ENCODE results near the gene RALGAPB.

The RALGAPB gene

GRCh38 chr20:38514947-38515346 lies 42.3 kb downstream of the RALGAPB start:
- TF ChIP-seq CTCF (IDR thresholded peaks at IDR 0.05; ENCODE audit: low read depth, low read length) = no peak
- no peak overlapping the region for H3K4me3 ChIP-seq (ENCODE audit: low read depth, low read length)

GRCh38 chr20:38515631-38516030 lies 43.0 kb downstream of the RALGAPB start:
- no peak overlapping the region for H3K4me3 ChIP-seq (ENCODE audit: low read depth, low read length)
- no peak for TF ChIP-seq CTCF (IDR thresholded peaks at IDR 0.05; ENCODE audit: low read depth, low read length)

GRCh38 chr20:38519426-38519825 lies 46.8 kb downstream of the RALGAPB start:
- no peak for TF ChIP-seq CTCF (IDR thresholded peaks at IDR 0.05; ENCODE audit: low read depth, low read length)
- no peak overlapping the region for H3K4me3 ChIP-seq (ENCODE audit: low read depth, low read length)

- TF ChIP-seq CTCF (IDR thresholded peaks at IDR 0.05; ENCODE audit: low read depth, low read length) = no peak
Observed at GRCh38 chr20:38520261-38520660, 47.6 kb downstream of the RALGAPB start.

GRCh38 chr20:38523697-38524096 lies 51.1 kb downstream of the RALGAPB start:
- no peak overlapping the region for H3K4me3 ChIP-seq (ENCODE audit: low read depth, low read length)
- TF ChIP-seq CTCF (IDR thresholded peaks at IDR 0.05; ENCODE audit: low read depth, low read length) = no peak

More at GRCh38 chr20:38520261-38520660, 47.6 kb downstream of the RALGAPB start:
- H3K4me3 ChIP-seq (ENCODE audit: low read depth, low read length) = no peak overlapping the region

GRCh38 chr20:38528167-38528566 lies 55.5 kb downstream of the RALGAPB start:
- no peak for TF ChIP-seq CTCF (IDR thresholded peaks at IDR 0.05; ENCODE audit: low read depth, low read length)
- H3K4me3 ChIP-seq (ENCODE audit: low read depth, low read length) = no peak overlapping the region

- no peak overlapping the region for H3K4me3 ChIP-seq (ENCODE audit: low read depth, low read length)
- TF ChIP-seq CTCF (IDR thresholded peaks at IDR 0.05; ENCODE audit: low read depth, low read length) = no peak
Observed at GRCh38 chr20:38531021-38531420, 58.4 kb downstream of the RALGAPB start.
